Heart left ventricle (tissue), 16 donors: ENCODE results near the gene FARP1. TPM values are rescaled to one million over a fixed set of nuclear protein-coding genes. Genes with fewer than 3 reads are reported as not detected.

Source experiments
- ATAC-seq, 4 donors: fragments of 200-7000 bp; cut with Tn5 transposase; one replicate each; pipeline ENCODE4 v1.9.1; 2020 to 2022; ENCODE audit warnings: moderate library complexity in 4 of 4, mild to moderate bottlenecking in 3 of 4, moderate number of reproducible peaks in 1 of 4
- DNase-seq, 5 donors: peaks; one replicate each; pipeline ENCODE4 v3.0.0-alpha.2; 2020
- H3K27ac ChIP-seq, 12 donors: fragments of 200-600 bp; sonication (generic) in 4 of 12; one replicate each; pipeline versions ENCODE4 v1.5.0 to v1.8.0; 2016 to 2022; ENCODE audit warnings: mild to moderate bottlenecking in 2 of 12
- H3K27me3 ChIP-seq, 9 donors: fragments of 200-600 bp; sonication (generic) in 2 of 9; one replicate each; pipeline versions ENCODE4 v1.5.1 to v1.8.0; 2016 to 2022; ENCODE audit warnings: mild to moderate bottlenecking in 3 of 9
- H3K36me3 ChIP-seq, 9 donors: fragments of 200-600 bp; sonication (generic) in 2 of 9; one replicate each; pipeline versions ENCODE4 v1.5.0 to v1.8.0; 2018 to 2022; ENCODE audit warnings: mild to moderate bottlenecking in 2 of 9
- H3K4me1 ChIP-seq, 12 donors: fragments of 200-600 bp; sonication (generic) in 4 of 12; one replicate each; pipeline versions ENCODE4 v1.5.0 to v1.8.0; 2016 to 2022; ENCODE audit warnings: mild to moderate bottlenecking in 3 of 12
- H3K4me3 ChIP-seq, 12 donors: fragments of 200-600 bp; sonication (generic) in 4 of 12; one replicate each; pipeline versions ENCODE4 v1.5.0 to v1.8.0; 2017 to 2022; ENCODE audit warnings: mild to moderate bottlenecking in 9 of 12, moderate library complexity in 4 of 12
- H3K9me3 ChIP-seq, 12 donors: fragments of 200-600 bp; sonication (generic) in 4 of 12; one replicate each; pipeline versions ENCODE4 v1.5.0 to v1.8.0; 2016 to 2022; ENCODE audit warnings: mild to moderate bottlenecking in 1 of 12
- CTCF ChIP-seq, 12 donors: fragments of 200-600 bp; sonication (generic) in 4 of 12; IDR thresholded peaks; one replicate each; pipeline versions ENCODE4 v1.5.0 to v1.8.0; 2018 to 2022; ENCODE audit warnings: antibody characterized with exemption in 12 of 12, mild to moderate bottlenecking in 5 of 12
- POLR2A ChIP-seq, 2 donors: fragments of 450-650 bp; IDR thresholded peaks; one replicate each; pipeline ENCODE4 v1.6.1; 2017; ENCODE audit warnings: antibody characterized with exemption in 2 of 2, mild to moderate bottlenecking in 2 of 2, moderate library complexity in 2 of 2
- WGBS, 4 donors: extraction: QIAGEN DNeasy Blood & Tissue Kit in 2 of 4; methylation state at CpG; one replicate each; pipeline versions ENCODE4 v1.1.5 to v1.1.7; 2013 to 2018; 5-methylcytosine and 5-hydroxymethylcytosine counted together
- intact Hi-C, 10 donors: fragments of 100-400 bp; cut with DNase I; formaldehyde crosslinking; loops; one replicate each; pipeline versions ENCODE4 v1.11.1 to v1.14.2; 2022
- polyA plus RNA-seq, 2 donors: library from polyadenylated mRNA; stranded (reverse); fragments of 200-250 nt; gene quantifications; one replicate each; pipeline ENCODE4 v1.2.3, GENCODE V29; 2013
- total RNA-seq, 9 donors: library from RNA; depleted of rRNA in 2 of 9; stranded (reverse); fragments of >200 nt in 2 of 9; fragmentation: NEBNext Ultra II Directional in 3 of 9; extraction: Animal tissue kit (Norgen Biotek cat#: 25700) in 3 of 9; gene quantifications; one replicate each; pipeline versions ENCODE4 v1.1.0 to v1.2.4, GENCODE V29; 2016 to 2023
- donor health status: ischemic (EF 13 %, LVEDD 7.1; RV severe dilation, severe dysfunction).
- donor health status: healthy with polysubstance abuse.
- donor health status: DM: no; HTN: yes; CAD: no.
- donor health status: DM: no; HTN: no; CAD: no.
- donor health status: ischemic (EF 25% LVEDD 6.9; RV normal size, moderate dysfunction).
- donor health status: ischemic (EF 25% LVEDD 5.7; RV mildly dilated, moderate dysfunction).
- donor health status: healthy.
- donor health status: DM: yes; HTN: yes; CAD: no.
- donor health status: ischemic (EF 35%, LVEDD 5.7; RV mildly dilated, moderate dysfunction).
- donor health status: nonischemic (EF 11% LVEDD 7.7; RV severe dilation, severe dysfunction).
- donor health status: DM: yes; HTN: yes; CAD: no.
- donor health status: PGD.
- donor health status: ischemic (EF 29% LVEDD 5.4; RV normal size, mild dysfunction).
- donor health status: nonischemic (EF 23%, LVEDD 6.1; RV moderate dilation, normal function).

FARP1 gene
- total and polyA plus RNA-seq, 11 donors: 7.7 to 51.8 (median 22.3) TPM

GRCh38 chr13:98440390-98441055, 297.6 kb downstream of the FARP1 start:
- Histone ChIP-seq H3K4me3 (no peak overlapping the region), H3K27me3 (no peaks in the 10 kb centered on the region), H3K27ac (no peak overlapping the region), H3K9me3 (no peaks in the 10 kb centered on the region), H3K4me1 (peaks cover 0 to 7% (median 4%) of the 10 kb centered on the region in 12 donors), H3K36me3 (peaks cover 0 to 36% (median 10%) of the 10 kb centered on the region in 9 donors)
- intact Hi-C loops: loop anchor here in 5 of 10 donors (5.0 to 10.0 kb wide), 5 partner anchors 144 to 586 kb away; partner anchors contain the start of gene FARP1 (in 1 of the 5)
- no peak for TF ChIP-seq POLR2A (IDR thresholded peaks at IDR 0.05)
- no peak for TF ChIP-seq CTCF (IDR thresholded peaks at IDR 0.05)
- no peak for ATAC-seq
- no peak for DNase-seq
- WGBS, 4 donors: 95 to 96% (median 96%) methylated on average over 11 to 25 of the region's 25 CpGs

GRCh38 chr13:98441056-98441676, 298.3 kb downstream of the FARP1 start:
- DNase-seq (no peak), ATAC-seq (no peak)
- no peak overlapping the region for H3K4me3 ChIP-seq
- WGBS, 4 donors: 84 to 90% (median 88%) methylated on average over 21 of the region's 21 CpGs
- H3K9me3 ChIP-seq: no peaks in the 10 kb centered on the region
- H3K36me3 ChIP-seq: peaks cover 0 to 36% (median 10%) of the 10 kb centered on the region in 9 donors
- no peaks in the 10 kb centered on the region for H3K27me3 ChIP-seq
- intact Hi-C loops: loop anchor here in 5 of 10 donors (5.0 to 10.0 kb wide), 5 partner anchors 144 to 586 kb away; partner anchors contain the start of gene FARP1 (in 1 of the 5)
- TF ChIP-seq POLR2A (IDR thresholded peaks at IDR 0.05) (no peak), CTCF (IDR thresholded peaks at IDR 0.05) (no peak)
- no peak overlapping the region for H3K27ac ChIP-seq
- H3K4me1 ChIP-seq: peaks cover 0 to 9% (median 8%) of the 10 kb centered on the region in 12 donors

GRCh38 chr13:98442391-98443230, 299.7 kb downstream of the FARP1 start:
- no peaks in the 10 kb centered on the region for H3K9me3 ChIP-seq
- no peak overlapping the region for H3K27ac ChIP-seq
- no peak overlapping the region for H3K4me3 ChIP-seq
- H3K4me1 ChIP-seq: peaks cover 0 to 9% (median 8%) of the 10 kb centered on the region in 12 donors
- peaks cover 0 to 49% (median 14%) of the 10 kb centered on the region in 9 donors for H3K36me3 ChIP-seq
- DNase-seq (no peak), ATAC-seq (no peak)
- H3K27me3 ChIP-seq: no peaks in the 10 kb centered on the region
- intact Hi-C loops: loop anchor here in 5 of 10 donors (5.0 to 10.0 kb wide), 5 partner anchors 142 to 588 kb away; partner anchors contain the start of gene FARP1 (in 1 of the 5)
- no peak for TF ChIP-seq CTCF (IDR thresholded peaks at IDR 0.05)
- 86 to 90% (median 87%) methylated on average over 27 of the region's 27 CpGs for WGBS, 4 donors
